ENCODE data around the gene MCUR1.
"Not testable (repeated sequence)": the region's sequence is repeated elsewhere in the genome, so short reads cannot be mapped to it uniquely, and the experiment has no call there.

The MCUR1 gene, protein sequence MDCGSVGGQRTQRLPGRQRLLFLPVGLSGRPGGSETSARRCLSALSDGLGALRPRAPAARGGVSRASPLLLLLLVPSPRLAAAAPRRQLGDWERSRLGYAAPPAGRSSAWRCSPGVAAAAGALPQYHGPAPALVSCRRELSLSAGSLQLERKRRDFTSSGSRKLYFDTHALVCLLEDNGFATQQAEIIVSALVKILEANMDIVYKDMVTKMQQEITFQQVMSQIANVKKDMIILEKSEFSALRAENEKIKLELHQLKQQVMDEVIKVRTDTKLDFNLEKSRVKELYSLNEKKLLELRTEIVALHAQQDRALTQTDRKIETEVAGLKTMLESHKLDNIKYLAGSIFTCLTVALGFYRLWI

DNA sequence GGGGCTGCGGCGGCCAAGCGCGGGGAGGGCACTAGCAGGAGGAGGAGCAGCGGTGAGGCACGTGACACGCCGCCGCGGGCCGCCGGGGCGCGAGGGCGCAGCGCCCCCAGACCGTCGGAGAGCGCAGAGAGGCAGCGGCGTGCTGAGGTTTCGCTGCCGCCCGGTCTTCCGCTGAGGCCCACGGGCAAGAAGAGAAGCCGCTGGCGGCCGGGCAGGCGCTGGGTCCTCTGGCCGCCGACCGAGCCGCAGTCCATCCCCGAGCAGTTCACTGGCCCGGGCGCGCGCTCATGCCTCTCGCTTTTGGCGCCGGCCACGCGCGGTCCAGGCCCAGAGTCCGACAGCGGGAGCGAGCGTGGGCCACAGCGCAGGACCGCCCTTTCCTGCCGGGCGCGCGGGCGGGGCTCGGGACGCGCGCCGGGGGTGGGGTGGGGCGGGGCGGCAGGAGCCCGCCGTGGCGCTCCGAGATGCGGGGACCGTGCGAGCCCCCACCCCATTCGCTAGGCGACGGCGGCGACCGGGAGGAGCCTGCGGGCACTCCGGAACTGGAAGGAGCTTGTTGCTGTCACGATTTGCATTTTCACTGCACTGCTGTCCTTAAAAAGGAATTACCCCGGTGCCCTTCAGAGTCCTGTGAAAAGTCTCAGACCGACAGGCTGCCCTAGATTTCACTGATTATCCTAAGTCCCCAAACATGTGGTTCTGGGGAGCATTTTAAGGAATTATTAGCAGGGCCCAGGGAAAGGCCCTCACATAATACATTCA is at the start of gene MCUR1:
MCUR1 (minus strand) TSS at position 382 of the 762 bp plus-strand sequence; CDS start at position 254, 128 bp downstream.
- DNase-seq (ENCODE audit: low read depth, low spot score): peak; percentile 46

- DNase-seq (ENCODE audit: low read depth, low spot score): no peak
Observed at GRCh38 chr6:13863699-13864155, 49.4 kb upstream of the MCUR1 start.

DNA sequence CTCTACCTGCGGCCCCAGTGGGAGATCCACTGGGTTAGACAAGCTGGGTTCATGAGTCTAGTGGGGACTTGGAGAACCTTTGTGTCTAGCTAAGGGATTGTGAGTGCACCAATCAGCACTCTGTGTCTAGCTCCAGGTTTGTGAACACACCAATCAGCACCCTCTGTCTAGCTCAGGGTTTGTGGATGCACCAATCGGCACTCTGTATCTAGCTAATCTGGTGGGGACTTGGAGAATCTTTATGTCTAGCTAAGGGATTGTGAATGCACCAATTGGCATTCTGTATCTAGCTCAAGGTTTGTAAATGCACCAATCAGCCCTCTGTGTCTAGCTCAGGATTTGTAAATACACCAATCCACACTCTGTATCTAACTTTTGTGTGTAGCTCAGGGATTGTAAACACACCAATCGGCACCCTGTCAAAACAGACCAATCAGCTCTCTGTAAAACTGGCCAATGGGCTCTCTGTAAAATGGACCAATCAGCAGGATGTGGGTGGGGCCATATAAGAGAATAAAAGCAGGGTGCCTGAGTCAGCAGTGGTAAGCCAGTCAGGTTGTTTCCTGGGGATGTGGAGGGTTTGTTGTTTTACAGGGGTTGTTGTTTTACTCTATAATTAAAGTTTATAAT is 46.3 kb upstream of the MCUR1 start:
- not testable (repeated sequence) for DNase-seq (ENCODE audit: low read depth, low spot score)

- DNase-seq (ENCODE audit: low read depth, low spot score): no peak
Observed at GRCh38 chr6:13859871-13860555, 45.7 kb upstream of the MCUR1 start.

- no peak for DNase-seq (ENCODE audit: low read depth, low spot score)
Observed at GRCh38 chr6:13854716-13855250, 40.4 kb upstream of the MCUR1 start.

DNA sequence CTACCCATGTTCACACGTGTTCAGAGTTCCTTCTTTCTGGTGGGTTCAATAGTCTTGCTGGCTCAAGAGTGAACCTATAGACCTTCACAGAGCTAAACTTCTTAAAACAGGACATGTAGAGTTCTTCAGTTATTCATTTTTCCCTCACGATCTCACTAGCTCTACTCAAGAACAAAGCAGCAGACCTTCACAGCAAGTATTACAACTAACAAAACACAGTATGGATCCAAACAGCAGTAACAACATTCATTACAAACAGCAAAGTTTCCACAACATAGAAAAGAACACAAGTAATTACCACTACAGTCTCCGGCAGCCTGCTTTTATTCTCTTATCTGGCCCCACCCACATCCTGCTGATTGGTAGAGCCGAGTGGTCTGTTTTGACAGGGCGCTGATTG is 39.5 kb upstream of the MCUR1 start:
- no peak for DNase-seq (ENCODE audit: low read depth, low spot score)

- DNase-seq (ENCODE audit: low read depth, low spot score): no peak
Observed at GRCh38 chr6:13851803-13852202, 37.4 kb upstream of the MCUR1 start.

- DNase-seq (ENCODE audit: low read depth, low spot score): no peak
Observed at GRCh38 chr6:13851330-13851729, 37.0 kb upstream of the MCUR1 start.

GRCh38 chr6:13850690-13851089 is 36.3 kb upstream of the MCUR1 start:
- not testable (repeated sequence) for DNase-seq (ENCODE audit: low read depth, low spot score)

DNA sequence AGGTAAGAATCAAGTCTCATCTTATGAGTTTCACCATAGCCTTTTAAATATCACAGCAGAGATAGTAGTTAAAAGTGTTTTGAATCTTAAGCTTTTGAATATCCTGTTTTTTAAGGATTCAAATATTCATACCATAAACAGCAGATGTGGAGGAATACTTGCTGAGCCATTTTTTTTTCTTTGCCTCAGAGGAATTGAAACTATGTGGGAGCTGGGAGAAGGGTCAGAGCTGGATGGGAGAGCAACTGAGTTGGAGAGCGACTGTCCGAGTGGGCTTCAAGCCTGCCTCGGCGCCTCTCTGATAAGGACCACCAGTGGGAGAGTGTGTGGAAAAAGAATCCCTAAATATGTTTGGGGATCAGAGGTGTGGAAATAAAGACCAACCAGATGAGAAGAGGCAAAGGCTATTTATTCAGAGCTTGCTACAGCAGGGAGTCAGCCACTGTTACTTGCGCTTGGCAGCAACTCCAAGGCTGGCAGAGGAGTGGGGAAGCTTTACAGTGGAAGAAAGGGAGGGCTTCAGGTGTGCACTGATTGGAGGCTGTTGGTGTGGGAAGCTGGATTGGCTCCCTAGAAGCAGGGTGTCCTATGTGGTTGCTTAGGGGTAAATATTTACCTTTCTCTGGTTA is 34.3 kb upstream of the MCUR1 start:
- DNase-seq (ENCODE audit: low read depth, low spot score): no peak

GRCh38 chr6:13847326-13848050 is 33.1 kb upstream of the MCUR1 start:
- DNase-seq (ENCODE audit: low read depth, low spot score): no peak

DNA sequence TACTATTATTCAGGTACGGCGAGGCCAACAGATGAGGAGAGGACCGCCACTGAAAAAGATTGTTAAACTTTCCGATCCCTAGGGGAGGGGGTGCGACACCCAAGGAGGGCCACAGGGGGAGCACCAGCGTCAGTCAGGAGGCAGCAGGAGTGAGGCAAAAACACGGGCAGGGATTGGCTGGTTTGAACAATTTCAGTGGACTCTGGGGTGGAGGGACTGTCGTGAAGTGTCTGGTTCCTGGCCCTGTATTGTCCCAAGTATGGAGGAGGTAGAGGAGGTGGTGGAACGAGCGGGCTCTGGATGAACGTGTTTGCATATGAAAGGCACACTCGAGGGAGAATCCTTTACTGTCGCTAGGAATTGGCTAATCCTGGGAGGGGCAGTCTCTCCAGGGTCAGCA is 32.5 kb upstream of the MCUR1 start:
- DNase-seq (ENCODE audit: low read depth, low spot score): no peak

GRCh38 chr6:13841936-13842335 is 27.6 kb upstream of the MCUR1 start:
- no peak for DNase-seq (ENCODE audit: low read depth, low spot score)

- DNase-seq (ENCODE audit: low read depth, low spot score): no peak
Observed at GRCh38 chr6:13838616-13839015, 24.3 kb upstream of the MCUR1 start.

DNA sequence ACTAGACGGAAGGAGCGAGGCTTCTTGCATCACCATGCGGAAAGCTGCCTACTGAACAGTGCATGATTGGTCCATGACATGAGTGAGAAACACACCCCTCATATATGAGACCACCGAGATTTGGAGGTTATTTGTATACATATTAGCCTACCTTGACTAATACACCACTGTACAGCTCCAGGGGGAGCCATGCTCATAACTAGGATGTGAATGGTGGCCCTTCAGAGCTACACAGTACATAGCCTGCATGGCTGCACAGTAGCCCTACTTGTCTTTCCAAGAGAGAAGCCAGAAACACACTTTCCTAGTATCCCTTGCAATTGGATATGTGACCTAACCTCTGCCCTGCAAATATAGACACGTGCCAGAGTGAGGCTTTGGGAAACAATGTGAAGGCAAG is 21.8 kb upstream of the MCUR1 start:
- no peak for DNase-seq (ENCODE audit: low read depth, low spot score)

- no peak for DNase-seq (ENCODE audit: low read depth, low spot score)
Observed at GRCh38 chr6:13834790-13835189, 20.4 kb upstream of the MCUR1 start.

- DNase-seq (ENCODE audit: low read depth, low spot score): not testable (repeated sequence)
Observed at GRCh38 chr6:13834018-13834417, 19.7 kb upstream of the MCUR1 start.

- no peak for DNase-seq (ENCODE audit: low read depth, low spot score)
Observed at GRCh38 chr6:13832778-13833177, 18.4 kb upstream of the MCUR1 start.

- no peak for DNase-seq (ENCODE audit: low read depth, low spot score)
Observed at GRCh38 chr6:13831615-13832014, 17.3 kb upstream of the MCUR1 start.

GRCh38 chr6:13830803-13831202 is 16.4 kb upstream of the MCUR1 start:
- no peak for DNase-seq (ENCODE audit: low read depth, low spot score)

Data from activated naive CD8-positive, alpha-beta T cell treated with anti-CD3 and anti-CD28 coated beads, Interleukin-2, amount 50 U/mL, for 16 hours (primary cell).